ENCODE data around the gene TPGS1.
A peak's percentile ranks its signal among the peaks of the same experiment; 100 is the strongest.

TPGS1 gene

GRCh38 chr19:507286-508203 is at the start of gene TPGS1:
TPGS1 (plus strand) TSS chr19:507497; CDS start chr19:507507, 10 bp downstream.
- DNase-seq, result peak; percentile 81

GRCh38 chr19:457636-458035 is 49.7 kb upstream of the TPGS1 start:
- DNase-seq, result no peak

- no peak for DNase-seq
These were observed 48.9 kb upstream of the TPGS1 start for GRCh38 chr19:458091-459042.

GRCh38 chr19:459724-460511 is 47.4 kb upstream of the TPGS1 start:
- DNase-seq, result peak; percentile 87

GRCh38 chr19:460877-461720 is 46.2 kb upstream of the TPGS1 start, which contains the start of gene SHC2:
SHC2 (minus strand) TSS chr19:461033; CDS start chr19:460996, 37 bp downstream.
- DNase-seq, result peak; percentile 64

- peak; percentile 52 for DNase-seq
These were observed 45.4 kb upstream of the TPGS1 start for GRCh38 chr19:461721-462551.

- no peak for DNase-seq
These were observed 43.7 kb upstream of the TPGS1 start for GRCh38 chr19:463483-464207.

- no peak for DNase-seq
These were observed 43.1 kb upstream of the TPGS1 start for GRCh38 chr19:464208-464545.

- DNase-seq, result no peak
These were observed 42.1 kb upstream of the TPGS1 start for GRCh38 chr19:465056-465816.

GRCh38 chr19:467554-467953 is 39.7 kb upstream of the TPGS1 start:
- no peak for DNase-seq

GRCh38 chr19:468587-469256 is 38.6 kb upstream of the TPGS1 start:
- DNase-seq, result no peak

- no peak for DNase-seq
These were observed 37.5 kb upstream of the TPGS1 start for GRCh38 chr19:469833-470232.

- DNase-seq, result no peak
These were observed 36.6 kb upstream of the TPGS1 start for GRCh38 chr19:470701-471100.

- no peak for DNase-seq
These were observed 35.1 kb upstream of the TPGS1 start for GRCh38 chr19:472005-472858.

- DNase-seq, result no peak
These were observed 32.9 kb upstream of the TPGS1 start for GRCh38 chr19:474126-475078.

GRCh38 chr19:475360-475759 is 31.9 kb upstream of the TPGS1 start:
- no peak for DNase-seq
